Endothelial cell of umbilical vein (primary cell): ENCODE data around the gene GALNT17. TPM values are rescaled to one million over a fixed set of nuclear protein-coding genes. Genes with fewer than 3 reads are reported as not detected.

Source experiments
- BruUV-seq: library from RNA; stranded (reverse); fragments of 400-500 nt; replicated peaks from 2 replicates; lab custom pipeline; 2021; lab: Mats Ljungman, UMichigan
- CTCF ChIA-PET: fragments of 300-600, 350-600 bp; sonication (Branson Sonifier 250); formaldehyde crosslinking; loops from one replicate; lab custom pipeline; 2021; ENCODE audit warnings: antibody characterized with exemption, inconsistent platforms; lab: Charles Lee
- POLR2A ChIA-PET: fragments of 300-600, 350-600 bp; sonication (Branson Sonifier 250); formaldehyde crosslinking; loops from one replicate; lab custom pipeline; 2021; ENCODE audit warnings: antibody characterized with exemption, inconsistent platforms; lab: Charles Lee
- DNase-seq: peaks from one replicate; pipeline ENCODE4 v3.0.0-alpha.2; 2011; ENCODE audit warnings: low read depth, low spot score
- FAIRE-seq: peaks from 2 replicates; lab custom pipeline; 2011; peaks lifted over from hg19 to GRCh38; lab: Jason Lieb, UNC
- H2AFZ ChIP-seq: 2 replicates; pipeline ENCODE4 v1.6.0; 2012; ENCODE audit warnings: low read depth, low read length, control low read depth, inconsistent platforms
- H3K27ac ChIP-seq: 2 replicates; pipeline ENCODE4 v1.5.1; 2011; ENCODE audit warnings: low read depth, mild to moderate bottlenecking, control low read depth, low read length, moderate library complexity; ENCODE audit not compliant: insufficient read depth
- H3K27me3 ChIP-seq, 2 experiments: 2 replicates each; pipeline versions ENCODE4 v1.6.0 to v1.6.1; 2011; ENCODE audit warnings: low read length in 2 of 2, mixed read lengths in 1 of 2; ENCODE audit not compliant: control insufficient read depth in 2 of 2, insufficient read depth in 2 of 2
- H3K36me3 ChIP-seq, 2 experiments: 2 replicates in 1 of 2; 3 replicates in 1 of 2; pipeline ENCODE4 v1.5.1; 2011; ENCODE audit warnings: low read length in 2 of 2, mild to moderate bottlenecking in 1 of 2, moderate library complexity in 1 of 2; ENCODE audit not compliant: control insufficient read depth in 2 of 2, insufficient read depth in 2 of 2; ENCODE audit errors: extremely low read depth in 1 of 2
- H3K4me1 ChIP-seq: 3 replicates; pipeline ENCODE4 v1.5.1; 2011; ENCODE audit warnings: mild to moderate bottlenecking, low read length; ENCODE audit not compliant: control insufficient read depth, insufficient read depth; ENCODE audit errors: extremely low read depth
- H3K4me2 ChIP-seq: 2 replicates; pipeline ENCODE4 v1.6.1; 2011; ENCODE audit warnings: low read length, control low read depth, mixed read lengths; ENCODE audit not compliant: insufficient read depth
- H3K4me3 ChIP-seq, 3 experiments: fragments of 200-600 bp in 1 of 3; sonication (generic), shearing (Covaris generic) in 1 of 3; replicated peaks in 1 of 3; 2 replicates each; pipeline ENCODE4 v1.5.1; 2011 to 2016; ENCODE audit warnings: control low read depth in 3 of 3, low read length in 3 of 3, mild to moderate bottlenecking in 2 of 3, inconsistent platforms in 1 of 3, low read depth in 1 of 3, moderate library complexity in 1 of 3; ENCODE audit not compliant: insufficient read depth in 1 of 3
- H3K79me2 ChIP-seq: 2 replicates; pipeline ENCODE4 v1.6.0; 2012; ENCODE audit warnings: low read length, inconsistent platforms; ENCODE audit not compliant: control insufficient read depth, insufficient read depth
- H3K9ac ChIP-seq: replicated peaks from 2 replicates; pipeline ENCODE3; 2011; ENCODE audit warnings: low read length, control low read depth; ENCODE audit not compliant: insufficient read depth; ENCODE audit errors: extremely low read depth
- H3K9me1 ChIP-seq: replicated peaks from 3 replicates; pipeline ENCODE4 v1.6.0; 2011; ENCODE audit warnings: mild to moderate bottlenecking, low read length; ENCODE audit not compliant: control insufficient read depth, insufficient read depth; ENCODE audit errors: extremely low read depth
- H3K9me3 ChIP-seq: replicated peaks from 2 replicates; pipeline ENCODE4 v1.5.1; 2012; ENCODE audit warnings: low read length, inconsistent platforms; ENCODE audit not compliant: control insufficient read depth, insufficient read depth
- H4K20me1 ChIP-seq: replicated peaks from 2 replicates; pipeline ENCODE3; 2011; ENCODE audit warnings: mild to moderate bottlenecking, low read length; ENCODE audit not compliant: control insufficient read depth, insufficient read depth; ENCODE audit errors: extremely low read depth
- EZH2 ChIP-seq: IDR thresholded peaks from 2 replicates; pipeline ENCODE4 v1.6.1; 2012; ENCODE audit warnings: borderline replicate concordance, low read depth, mild to moderate bottlenecking, moderate library complexity, low read length, inconsistent platforms; ENCODE audit not compliant: severe bottlenecking
- FOS ChIP-seq: IDR thresholded peaks from 2 replicates; pipeline ENCODE4 v1.6.1; 2011; ENCODE audit warnings: mild to moderate bottlenecking, low read length, moderate library complexity, borderline replicate concordance; ENCODE audit not compliant: insufficient read depth
- GATA2 ChIP-seq: IDR thresholded peaks from 2 replicates; pipeline ENCODE4 v1.7.0; 2011; ENCODE audit warnings: low read depth, mild to moderate bottlenecking, moderate library complexity, mixed read lengths, low read length; ENCODE audit not compliant: insufficient read length, insufficient read depth
- JUN ChIP-seq: IDR thresholded peaks from 2 replicates; pipeline ENCODE4 v1.6.1; 2011; ENCODE audit warnings: borderline replicate concordance, low read depth; ENCODE audit not compliant: insufficient read length, insufficient read depth
- MYC ChIP-seq: IDR thresholded peaks from one replicate; pipeline ENCODE4 v1.6.1; 2011; ENCODE audit warnings: mild to moderate bottlenecking, low read depth, low read length
- POLR2A ChIP-seq: IDR thresholded peaks from 2 replicates; pipeline ENCODE4 v1.6.1; 2012; ENCODE audit warnings: low read depth, mild to moderate bottlenecking, control low read depth, low read length
- POLR2AphosphoS5 ChIP-seq: IDR thresholded peaks from 2 replicates; pipeline ENCODE4 v1.6.1; 2012; ENCODE audit warnings: low read depth, mild to moderate bottlenecking, control low read depth, low read length, moderate library complexity; ENCODE audit not compliant: insufficient read depth
- dilution Hi-C: fragments of 300-500 bp; cut with MboI; formaldehyde crosslinking; loops from one replicate; pipeline ENCODE4 v1.15.0; 2019; ENCODE audit warnings: low sequenced_read_pairs; ENCODE audit not compliant: extremely low pct_ligation_motif_present
- intact Hi-C: fragments of 100-400 bp; cut with micrococcal nuclease; formaldehyde crosslinking; loops from one replicate; pipeline ENCODE4 v1.10.0; 2022
- polyA plus RNA-seq, 4 experiments: library from polyadenylated mRNA; depleted of rRNA in 3 of 4; stranded (reverse) in 3 of 4; unstranded in 1 of 4; fragments of >200 nt; gene quantifications; 2 replicates each; pipeline versions ENCODE4 v1.2.1 to v1.2.3, GENCODE V29; 2011 to 2012; ENCODE audit warnings: missing spikeins in 1 of 4
- total RNA-seq: library from RNA; stranded (reverse); gene quantifications from 2 replicates; pipeline ENCODE4 v1.2.3, GENCODE V29; 2021
- TF ChIP-seq, protein P1 (sequence below): IDR thresholded peaks from 2 replicates; pipeline ENCODE4 v1.6.1; 2011; ENCODE audit not compliant: insufficient read depth, insufficient read length
- TF ChIP-seq, protein P2 (sequence below), 2 donors: IDR thresholded peaks; 1 replicate in 1 of 2; 2 replicates in 1 of 2; pipeline ENCODE4 v1.5.1; 2011; ENCODE audit warnings: low read length in 2 of 2, mild to moderate bottlenecking in 2 of 2, moderate library complexity in 2 of 2, control low read depth in 1 of 2, inconsistent platforms in 1 of 2, low read depth in 1 of 2; ENCODE audit not compliant: insufficient read depth in 1 of 2; ENCODE audit errors: extremely low read depth in 1 of 2

GALNT17 gene
- total and polyA plus RNA-seq, 2 donors (not counting 3 experiments of a cell fraction or from before 2014, with no cell fraction given): not detected

DNA sequence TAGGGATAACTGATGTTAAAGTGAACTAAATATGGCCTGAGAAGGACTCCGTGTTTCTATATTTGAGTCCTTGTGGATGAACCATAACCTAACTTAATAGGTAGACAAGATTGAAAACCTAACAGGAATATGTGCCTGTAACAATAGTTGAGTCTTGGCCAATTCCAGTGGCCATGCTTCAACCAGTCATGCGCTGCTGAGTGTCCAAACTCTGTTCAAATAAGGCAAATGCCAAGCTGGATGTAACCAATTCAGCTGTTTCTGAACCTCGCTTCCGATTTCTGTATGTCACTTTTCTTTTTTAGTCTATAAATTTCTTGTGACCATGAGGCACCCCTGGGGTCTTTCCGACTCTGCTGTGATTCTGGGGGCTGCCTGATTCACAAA, 608.2 kb downstream of the GALNT17 start:
- Histone ChIP-seq H3K27me3 (no peaks in the 10 kb centered on the region), H3K9me3 (no peaks in the 10 kb centered on the region), H3K4me3 (no peak overlapping the region), H3K27ac (no peak overlapping the region), H3K36me3 (no peaks in the 10 kb centered on the region), H3K4me2 (no peak overlapping the region), H2AFZ (no peak overlapping the region), H3K9me1 (no peaks in the 10 kb centered on the region), H3K4me1 (no peaks in the 10 kb centered on the region), H3K9ac (no peak overlapping the region), H3K79me2 (no peaks in the 10 kb centered on the region), H4K20me1 (no peaks in the 10 kb centered on the region)
- BruUV-seq: no TSS peak
- DNase-seq: no peak
- ChIA-PET POLR2A (no interaction called here), CTCF (no interaction called here)
- no peak for TF ChIP-seq POLR2AphosphoS5
- TF ChIP-seq EZH2: no peak
- TF ChIP-seq, protein P1, sequence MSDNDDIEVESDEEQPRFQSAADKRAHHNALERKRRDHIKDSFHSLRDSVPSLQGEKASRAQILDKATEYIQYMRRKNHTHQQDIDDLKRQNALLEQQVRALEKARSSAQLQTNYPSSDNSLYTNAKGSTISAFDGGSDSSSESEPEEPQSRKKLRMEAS: no peak
- no peak for TF ChIP-seq JUN
- no peak for TF ChIP-seq GATA2
- no peak for TF ChIP-seq FOS
- TF ChIP-seq MYC: no peak
- no peak for FAIRE-seq
- intact Hi-C loops (no loop called here), dilution Hi-C loops (no loop called here)

DNA sequence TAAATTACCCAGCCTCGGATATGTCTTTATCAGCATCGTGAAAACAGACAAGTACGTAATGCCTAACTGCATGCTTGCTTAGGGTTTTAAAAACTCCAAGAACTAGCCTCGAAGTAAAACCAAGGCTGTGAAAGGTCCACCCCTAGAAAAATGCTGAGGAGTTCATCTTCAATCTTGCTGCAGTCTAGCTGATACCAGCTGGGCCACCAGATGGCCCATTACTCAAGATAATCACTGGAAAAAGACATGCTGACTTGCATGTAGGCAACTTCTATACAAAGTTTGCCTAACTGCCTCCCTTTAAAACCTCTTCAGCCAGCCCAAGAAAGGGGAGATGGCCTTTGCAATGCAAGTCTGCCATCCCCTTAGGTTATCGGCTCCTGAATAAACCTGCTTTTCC, 614.1 kb downstream of the GALNT17 start:
- H3K4me3 ChIP-seq: no peak overlapping the region
- H3K27me3 ChIP-seq: no peaks in the 10 kb centered on the region
- no peaks in the 10 kb centered on the region for H3K36me3 ChIP-seq
- DNase-seq (no peak), FAIRE-seq (no peak)
- intact Hi-C loops: no loop called here
- dilution Hi-C loops: no loop called here
- no peaks in the 10 kb centered on the region for H4K20me1 ChIP-seq
- no peaks in the 10 kb centered on the region for H3K4me1 ChIP-seq
- ChIA-PET CTCF (no interaction called here), POLR2A (no interaction called here)
- no peaks in the 10 kb centered on the region for H3K9me1 ChIP-seq
- no TSS peak for BruUV-seq
- no peaks in the 10 kb centered on the region for H3K9me3 ChIP-seq
- H3K79me2 ChIP-seq: no peaks in the 10 kb centered on the region
- H2AFZ ChIP-seq: no peak overlapping the region
- no peak for TF ChIP-seq JUN
- no peak for TF ChIP-seq POLR2AphosphoS5
- TF ChIP-seq EZH2: no peak
- TF ChIP-seq GATA2: no peak
- TF ChIP-seq, protein P2, sequence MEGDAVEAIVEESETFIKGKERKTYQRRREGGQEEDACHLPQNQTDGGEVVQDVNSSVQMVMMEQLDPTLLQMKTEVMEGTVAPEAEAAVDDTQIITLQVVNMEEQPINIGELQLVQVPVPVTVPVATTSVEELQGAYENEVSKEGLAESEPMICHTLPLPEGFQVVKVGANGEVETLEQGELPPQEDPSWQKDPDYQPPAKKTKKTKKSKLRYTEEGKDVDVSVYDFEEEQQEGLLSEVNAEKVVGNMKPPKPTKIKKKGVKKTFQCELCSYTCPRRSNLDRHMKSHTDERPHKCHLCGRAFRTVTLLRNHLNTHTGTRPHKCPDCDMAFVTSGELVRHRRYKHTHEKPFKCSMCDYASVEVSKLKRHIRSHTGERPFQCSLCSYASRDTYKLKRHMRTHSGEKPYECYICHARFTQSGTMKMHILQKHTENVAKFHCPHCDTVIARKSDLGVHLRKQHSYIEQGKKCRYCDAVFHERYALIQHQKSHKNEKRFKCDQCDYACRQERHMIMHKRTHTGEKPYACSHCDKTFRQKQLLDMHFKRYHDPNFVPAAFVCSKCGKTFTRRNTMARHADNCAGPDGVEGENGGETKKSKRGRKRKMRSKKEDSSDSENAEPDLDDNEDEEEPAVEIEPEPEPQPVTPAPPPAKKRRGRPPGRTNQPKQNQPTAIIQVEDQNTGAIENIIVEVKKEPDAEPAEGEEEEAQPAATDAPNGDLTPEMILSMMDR (IDR thresholded peaks at IDR 0.05; ENCODE audit: extremely low read depth in 1 of 2, insufficient read depth in 1 of 2, low read depth in 1 of 2, low read length in 2 of 2): no peak
- TF ChIP-seq, protein P1: no peak
- TF ChIP-seq MYC: no peak
- no peak for TF ChIP-seq POLR2A
- TF ChIP-seq FOS: no peak
- H3K27ac ChIP-seq: no peak overlapping the region
- H3K9ac ChIP-seq: no peak overlapping the region
- no peak overlapping the region for H3K4me2 ChIP-seq
